ENCODE data around the gene BGN. TPM values are rescaled to one million over a fixed set of nuclear protein-coding genes. Genes with fewer than 3 reads are reported as not detected.

BGN gene
- total RNA-seq, 1 experiment from 2014 or later: 0.37 TPM

- Histone ChIP-seq H3K9me3 (ENCODE audit: control insufficient read depth in 1 of 2, insufficient read depth in 1 of 2, low read depth in 1 of 2, low read length in 2 of 2) (no peaks in the 10 kb centered on the region), H3K36me3 (ENCODE audit: control insufficient read depth in 1 of 2, insufficient read depth in 2 of 2, low read length in 2 of 2) (no peaks in the 10 kb centered on the region), H3K9ac (ENCODE audit: low read length) (no peak overlapping the region), H3K4me3 (replicated peaks in 1 of 2; ENCODE audit: low read depth in 1 of 2, low read length in 2 of 2) (no peak overlapping the region), H4K20me1 (ENCODE audit: insufficient read depth) (no peaks in the 10 kb centered on the region), H3K4me2 (ENCODE audit: low read length) (no peak overlapping the region), H3K27ac (ENCODE audit: low read depth, low read length) (no peak overlapping the region), H3K4me1 (ENCODE audit: control insufficient read depth in 1 of 2, insufficient read depth in 2 of 2, low read length in 2 of 2) (peaks cover 0 to 5% of the 10 kb centered on the region in 2 experiments; a peak in 1 of 4 replicates), H3K27me3 (ENCODE audit: insufficient read depth, low read length) (no peaks in the 10 kb centered on the region), H3K9me2 (ENCODE audit: insufficient read depth) (no peaks in the 10 kb centered on the region), H3K79me2 (ENCODE audit: insufficient read depth, low read length) (peaks cover 8% of the 10 kb centered on the region), H2AFZ (ENCODE audit: low read depth, low read length, poor library complexity, severe bottlenecking) (no peak overlapping the region)
- TF ChIP-seq ATF3 (IDR thresholded peaks at IDR 0.05) (no peak), TCF7L2 (IDR thresholded peaks at IDR 0.05; ENCODE audit: borderline replicate concordance, extremely low read depth, insufficient read depth, insufficient read length) (no peak), CBX3 (IDR thresholded peaks at IDR 0.05; ENCODE audit: low read depth) (no peak), ELF1 (IDR thresholded peaks at IDR 0.05; ENCODE audit: borderline replicate concordance, low read depth) (no peak), MAX (IDR thresholded peaks at IDR 0.05) (no peak), ZFX (IDR thresholded peaks at IDR 0.05) (no peak), YY1 (IDR thresholded peaks at IDR 0.05; ENCODE audit: extremely low read depth, insufficient replicate concordance, low read depth, low read length) (no peak), EZH2 (IDR thresholded peaks at IDR 0.05) (no peak), EGR1 (IDR thresholded peaks at IDR 0.05; ENCODE audit: low read depth) (no peak), REST (IDR thresholded peaks at IDR 0.05; ENCODE audit: low read depth) (no peak), SRF (IDR thresholded peaks at IDR 0.05; ENCODE audit: low read depth) (no peak), EZH2phosphoT487 (IDR thresholded peaks at IDR 0.05; ENCODE audit: borderline replicate concordance) (no peak), FOSL1 (IDR thresholded peaks at IDR 0.05; ENCODE audit: low read depth) (no peak), CEBPB (IDR thresholded peaks at IDR 0.05; ENCODE audit: low read depth) (no peak), ZBTB33 (IDR thresholded peaks at IDR 0.05; ENCODE audit: extremely low read depth, insufficient replicate concordance, low read length) (no peak), RAD21 (IDR thresholded peaks at IDR 0.05; ENCODE audit: low read depth) (no peak)
- ChIA-PET RAD21 (ENCODE audit: low non-redundant PET in 1 of 2, low total read pairs in 2 of 2, uncharacterized antibody in 2 of 2, unreplicated experiment in 2 of 2) (no interaction called here), CTCF (no interaction called here), POLR2A (no interaction called here)
- ATAC-seq: no peak
- intact Hi-C loops (cut with micrococcal nuclease): no loop called here
- DNase-seq (ENCODE audit: low read depth, low spot score): no peak
- no TSS peak for BruUV-seq (replicated peaks)
These were observed 21.7 kb upstream of the BGN start for GRCh38 chrX:153473126-153473525.

Measured in HCT116 (cell line).